Lower lobe of right lung (tissue), 2 donors: Measurements from ENCODE around the gene APLNR. TPM values are rescaled to one million over a fixed set of nuclear protein-coding genes. Genes with fewer than 3 reads are reported as not detected.

Source experiments
- ATAC-seq, 2 donors: fragments of 200-7000 bp; cut with Tn5 transposase; one replicate each; pipeline ENCODE4 v1.9.1; 2020 to 2022; ENCODE audit warnings: mild to moderate bottlenecking in 2 of 2, moderate library complexity in 2 of 2
- DNase-seq: peaks from one replicate; pipeline ENCODE4 v3.0.0-alpha.2; 2020
- H3K27ac ChIP-seq: fragments of 200-600 bp; one replicate; pipeline ENCODE4 v1.8.0; 2022
- H3K27me3 ChIP-seq: fragments of 200-600 bp; one replicate; pipeline ENCODE4 v1.8.0; 2022; ENCODE audit warnings: low read depth
- H3K36me3 ChIP-seq: fragments of 200-600 bp; one replicate; pipeline ENCODE4 v1.8.0; 2022; ENCODE audit warnings: mild to moderate bottlenecking
- H3K4me1 ChIP-seq: fragments of 200-600 bp; one replicate; pipeline ENCODE4 v1.8.0; 2022
- H3K4me3 ChIP-seq: fragments of 200-600 bp; one replicate; pipeline ENCODE4 v1.8.0; 2022; ENCODE audit warnings: mild to moderate bottlenecking
- H3K9me3 ChIP-seq: fragments of 200-600 bp; one replicate; pipeline ENCODE4 v1.8.0; 2022
- intact Hi-C: fragments of 100-400 bp; cut with DNase I; formaldehyde crosslinking; loops from one replicate; pipeline ENCODE4 v1.11.0; 2022
- total RNA-seq: library from RNA; stranded (reverse); fragmentation: NEBNext Ultra II Directional; extraction: Animal tissue kit (Norgen Biotek cat#: 25700); gene quantifications from one replicate; pipeline ENCODE4 v1.2.1, GENCODE V29; 2021
- TF ChIP-seq, protein P1 (sequence below): fragments of 200-600 bp; IDR thresholded peaks from one replicate; pipeline ENCODE4 v1.8.0; 2022; ENCODE audit warnings: antibody characterized with exemption, mild to moderate bottlenecking
- donor health status: DM: no; HTN: yes; CAD: no; lungs with severe emphysema.

Gene APLNR
- total RNA-seq, 1 donor from 2014 or later, result 4.1 TPM

DNA sequence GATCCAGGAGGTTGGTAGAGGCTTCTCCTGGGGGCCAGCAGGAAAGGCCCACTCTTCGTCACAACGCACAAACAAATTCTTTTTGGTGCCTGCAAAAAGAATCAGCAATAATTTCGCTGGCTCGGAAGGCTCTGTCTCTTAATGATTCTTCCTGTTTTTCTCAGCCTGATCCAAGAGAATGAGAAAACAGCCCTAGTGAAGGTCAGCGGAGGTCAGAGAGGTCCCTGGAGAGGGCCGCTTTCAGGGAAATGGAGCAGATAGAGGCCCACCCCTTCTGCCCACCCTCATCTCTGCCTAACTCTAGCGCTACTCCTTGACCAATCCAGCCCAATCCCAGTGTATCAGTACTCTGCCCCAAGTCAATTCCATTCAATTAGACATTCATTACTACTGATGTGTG lies 36.1 kb downstream of the APLNR start:
- intact Hi-C loops, result no loop called here
- Histone ChIP-seq H3K27me3 (no peaks in the 10 kb centered on the region), H3K4me3 (no peak overlapping the region), H3K36me3 (no peaks in the 10 kb centered on the region), H3K27ac (no peak overlapping the region), H3K4me1 (peaks cover 28% of the 10 kb centered on the region), H3K9me3 (no peaks in the 10 kb centered on the region)
- no peak for ATAC-seq
- DNase-seq, result no peak
- TF ChIP-seq, protein P1, sequence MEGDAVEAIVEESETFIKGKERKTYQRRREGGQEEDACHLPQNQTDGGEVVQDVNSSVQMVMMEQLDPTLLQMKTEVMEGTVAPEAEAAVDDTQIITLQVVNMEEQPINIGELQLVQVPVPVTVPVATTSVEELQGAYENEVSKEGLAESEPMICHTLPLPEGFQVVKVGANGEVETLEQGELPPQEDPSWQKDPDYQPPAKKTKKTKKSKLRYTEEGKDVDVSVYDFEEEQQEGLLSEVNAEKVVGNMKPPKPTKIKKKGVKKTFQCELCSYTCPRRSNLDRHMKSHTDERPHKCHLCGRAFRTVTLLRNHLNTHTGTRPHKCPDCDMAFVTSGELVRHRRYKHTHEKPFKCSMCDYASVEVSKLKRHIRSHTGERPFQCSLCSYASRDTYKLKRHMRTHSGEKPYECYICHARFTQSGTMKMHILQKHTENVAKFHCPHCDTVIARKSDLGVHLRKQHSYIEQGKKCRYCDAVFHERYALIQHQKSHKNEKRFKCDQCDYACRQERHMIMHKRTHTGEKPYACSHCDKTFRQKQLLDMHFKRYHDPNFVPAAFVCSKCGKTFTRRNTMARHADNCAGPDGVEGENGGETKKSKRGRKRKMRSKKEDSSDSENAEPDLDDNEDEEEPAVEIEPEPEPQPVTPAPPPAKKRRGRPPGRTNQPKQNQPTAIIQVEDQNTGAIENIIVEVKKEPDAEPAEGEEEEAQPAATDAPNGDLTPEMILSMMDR, result no peak

DNA sequence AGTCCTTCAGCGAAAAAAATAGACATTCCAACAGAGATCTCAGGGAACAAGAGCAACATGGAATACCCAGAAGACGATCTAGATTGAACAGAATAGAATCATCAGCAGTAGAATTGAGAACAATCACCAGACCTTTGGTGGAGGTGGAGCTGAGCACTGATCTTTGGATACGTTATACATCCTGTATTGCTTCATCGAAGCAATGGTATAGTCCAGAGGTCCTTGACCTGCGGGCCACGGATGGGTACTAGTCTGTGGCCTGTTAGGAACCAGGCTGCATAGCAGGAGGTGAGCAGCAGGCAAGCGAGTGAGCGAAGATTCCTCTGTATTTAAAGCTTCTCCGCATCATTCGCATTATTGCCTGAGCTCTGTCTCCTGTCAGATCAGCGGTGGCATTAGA lies 37.7 kb downstream of the APLNR start:
- DNase-seq (no peak), ATAC-seq (no peak)
- Histone ChIP-seq H3K36me3 (no peaks in the 10 kb centered on the region), H3K4me1 (peaks cover 20% of the 10 kb centered on the region), H3K9me3 (no peaks in the 10 kb centered on the region), H3K4me3 (no peak overlapping the region), H3K27me3 (no peaks in the 10 kb centered on the region), H3K27ac (no peak overlapping the region)
- intact Hi-C loops, result no loop called here
- TF ChIP-seq, protein P1, result no peak

DNA sequence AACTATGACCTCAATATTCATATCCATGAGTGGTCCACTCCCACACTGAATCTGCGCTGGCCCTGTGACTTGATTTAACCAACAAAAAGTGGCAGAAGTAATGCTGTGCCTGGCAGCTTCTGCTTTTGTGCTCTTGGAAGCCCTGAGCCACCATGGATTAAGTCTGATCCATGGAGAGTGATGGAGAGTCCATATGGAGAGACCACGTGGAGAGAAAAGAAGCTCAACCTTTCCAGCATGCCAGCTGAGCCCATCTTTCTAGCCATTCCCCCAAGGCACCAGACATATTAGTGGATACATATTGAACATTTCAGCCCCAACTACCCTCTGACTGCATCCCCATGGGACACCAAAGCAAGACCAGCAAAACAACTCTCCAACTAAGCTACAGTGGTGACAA lies 39.3 kb downstream of the APLNR start:
- peaks cover 19% of the 10 kb centered on the region for H3K4me1 ChIP-seq
- H3K4me3 ChIP-seq, result no peak overlapping the region
- DNase-seq, result no peak
- no peak for ATAC-seq
- no peaks in the 10 kb centered on the region for H3K27me3 ChIP-seq
- no peaks in the 10 kb centered on the region for H3K9me3 ChIP-seq
- TF ChIP-seq, protein P1, result no peak
- intact Hi-C loops, result no loop called here
- no peaks in the 10 kb centered on the region for H3K36me3 ChIP-seq
- H3K27ac ChIP-seq, result no peak overlapping the region

DNA sequence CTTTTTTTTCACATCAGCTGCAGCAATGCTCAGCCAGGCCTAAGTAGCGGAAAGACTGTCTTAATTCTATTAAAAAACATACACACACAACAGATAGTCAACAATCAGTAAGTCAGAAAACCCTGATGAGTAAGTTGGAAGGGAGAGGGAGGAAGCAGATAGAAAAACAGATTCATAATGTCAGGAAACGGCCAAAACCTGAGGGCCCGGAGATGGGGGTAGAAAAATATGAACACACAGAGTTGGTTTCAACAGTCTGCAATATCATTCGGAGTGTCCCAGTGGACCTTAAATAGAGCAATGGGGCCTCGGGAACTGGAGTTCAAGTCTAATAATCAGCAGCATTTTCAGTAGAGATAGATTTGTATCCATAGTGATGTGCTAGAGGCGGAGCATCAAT lies 40.5 kb downstream of the APLNR start:
- intact Hi-C loops, result no loop called here
- Histone ChIP-seq H3K4me3 (no peak overlapping the region), H3K27ac (no peak overlapping the region), H3K27me3 (no peaks in the 10 kb centered on the region), H3K9me3 (no peaks in the 10 kb centered on the region), H3K4me1 (peaks cover 11% of the 10 kb centered on the region), H3K36me3 (no peaks in the 10 kb centered on the region)
- TF ChIP-seq, protein P1, result no peak
- ATAC-seq (no peak), DNase-seq (no peak)

DNA sequence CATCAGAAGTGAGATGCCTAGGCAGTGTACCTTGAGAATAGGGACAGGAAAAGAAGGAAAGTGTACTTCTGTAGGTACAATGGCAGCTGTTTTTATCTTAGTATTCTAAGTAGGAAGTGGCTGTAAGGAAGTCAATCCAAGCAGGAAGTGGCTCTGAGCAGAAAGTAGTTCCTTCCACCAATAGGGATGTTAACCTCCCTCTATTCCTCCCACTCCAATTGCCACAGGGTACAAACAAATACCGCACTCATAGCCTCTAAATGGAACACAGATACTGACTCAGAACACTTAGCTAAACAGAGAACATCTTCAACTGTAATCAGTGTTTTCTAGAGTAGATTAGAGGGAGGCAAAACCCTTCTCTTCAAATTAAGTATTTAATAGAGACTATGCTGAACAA lies 44.7 kb downstream of the APLNR start:
- no peaks in the 10 kb centered on the region for H3K9me3 ChIP-seq
- intact Hi-C loops, result no loop called here
- no peaks in the 10 kb centered on the region for H3K4me1 ChIP-seq
- no peak overlapping the region for H3K27ac ChIP-seq
- no peaks in the 10 kb centered on the region for H3K36me3 ChIP-seq
- ATAC-seq, result no peak
- H3K4me3 ChIP-seq, result no peak overlapping the region
- H3K27me3 ChIP-seq, result no peaks in the 10 kb centered on the region
- DNase-seq, result no peak
- TF ChIP-seq, protein P1, result no peak
